NCI-H1694 treated with DMSO at 0.1 percent for 48 hours (cell line): Measurements from ENCODE around the gene PHYKPL.
"Not testable (repeated sequence)": the region's sequence is repeated elsewhere in the genome, so short reads cannot be mapped to it uniquely, and the experiment has no call there.

Source experiments
- DNase-seq: peaks from one replicate; lab custom pipeline; 2025; lab: John Stamatoyannopoulos, UW

Gene PHYKPL

GRCh38 chr5:178207183-178207916 lies 25.3 kb downstream of the PHYKPL start:
- no peak for DNase-seq

- no peak for DNase-seq
Measured at GRCh38 chr5:178206166-178207101, 26.2 kb downstream of the PHYKPL start.

GRCh38 chr5:178205749-178206047 lies 26.9 kb downstream of the PHYKPL start:
- DNase-seq = no peak

GRCh38 chr5:178204935-178205748 lies 27.5 kb downstream of the PHYKPL start:
- no peak for DNase-seq

GRCh38 chr5:178204182-178204934 lies 28.2 kb downstream of the PHYKPL start, which contains the start of gene HNRNPAB:
Gene HNRNPAB, plus strand, starts transcription at chr5:178204533. Its CDS starts 305 bp downstream, at chr5:178204838.
- DNase-seq = peak; percentile 88

GRCh38 chr5:178203670-178204181 lies 28.9 kb downstream of the PHYKPL start:
- DNase-seq = peak; percentile 29

GRCh38 chr5:178202541-178202940 lies 30.1 kb downstream of the PHYKPL start:
- DNase-seq = no peak

- no peak for DNase-seq
Measured at GRCh38 chr5:178201927-178202235, 30.7 kb downstream of the PHYKPL start.

- DNase-seq = no peak
Measured at GRCh38 chr5:178201221-178201926, 31.2 kb downstream of the PHYKPL start.

GRCh38 chr5:178199581-178200434 lies 32.8 kb downstream of the PHYKPL start:
- DNase-seq = peak; percentile 36

- DNase-seq = no peak
Measured at GRCh38 chr5:178198706-178199105, 33.9 kb downstream of the PHYKPL start.

GRCh38 chr5:178198151-178198550 lies 34.5 kb downstream of the PHYKPL start:
- DNase-seq = not testable (repeated sequence)

- DNase-seq = no peak
Measured at GRCh38 chr5:178196986-178197385, 35.6 kb downstream of the PHYKPL start.

GRCh38 chr5:178196281-178196812 lies 36.3 kb downstream of the PHYKPL start:
- DNase-seq = no peak

- no peak for DNase-seq
Measured at GRCh38 chr5:178194026-178194425, 38.6 kb downstream of the PHYKPL start.

- DNase-seq = no peak
Measured at GRCh38 chr5:178193251-178193809, 39.3 kb downstream of the PHYKPL start.

GRCh38 chr5:178192787-178193186 lies 39.8 kb downstream of the PHYKPL start:
- DNase-seq = no peak

- DNase-seq = no peak
Measured at GRCh38 chr5:178192244-178192643, 40.4 kb downstream of the PHYKPL start.

- no peak for DNase-seq
Measured at GRCh38 chr5:178191661-178192060, 40.9 kb downstream of the PHYKPL start.
